ENCODE results near the gene HINT3. TPM values are rescaled to one million over a fixed set of nuclear protein-coding genes. Genes with fewer than 3 reads are reported as not detected.

The HINT3 gene
- total and polyA plus RNA-seq, 2 experiments from 2014 or later: 1.8 to 8.0 TPM

DNA sequence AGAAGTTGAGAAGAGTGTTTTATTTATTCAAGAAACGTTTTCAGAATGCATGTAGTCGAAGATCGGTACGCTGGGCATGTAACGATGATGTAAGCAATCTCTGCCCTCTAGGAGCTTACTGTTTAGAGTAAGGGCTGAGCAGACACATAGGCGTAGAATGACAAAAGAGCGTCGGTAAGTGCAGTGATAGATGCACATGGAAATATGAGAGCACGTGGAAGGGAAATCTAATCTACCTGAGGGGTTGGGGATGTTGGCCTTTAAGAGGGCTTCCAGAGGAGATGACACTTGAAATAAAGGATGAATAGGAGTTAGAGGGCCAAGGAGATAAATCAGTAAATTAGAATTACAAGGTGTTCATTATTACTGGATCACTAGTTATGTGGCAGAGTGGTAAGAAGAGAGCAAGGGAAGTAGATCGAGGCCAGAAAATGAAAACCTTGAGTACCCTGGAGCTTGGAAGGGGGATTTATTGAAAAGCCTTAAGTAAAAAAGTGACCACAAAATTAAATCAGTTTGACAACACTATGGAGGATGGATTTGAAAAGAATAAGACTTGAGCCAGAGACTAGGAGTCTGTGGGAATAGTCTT is 30.6 kb downstream of the HINT3 start:
- Histone ChIP-seq H3F3A (replicated peaks; ENCODE audit: low read depth) (no peaks in the 10 kb centered on the region), H3K4me1 (ENCODE audit: insufficient read depth) (peaks cover 37% of the 10 kb centered on the region), H3K4me3 (peak overlapping the region; percentile 93), H4K20me1 (replicated peaks; ENCODE audit: insufficient read depth) (peaks cover 12% of the 10 kb centered on the region), H3K4me2 (peak overlapping the region; percentile 79), H3K79me2 (replicated peaks; ENCODE audit: insufficient read depth) (peaks cover 58% of the 10 kb centered on the region), H3K27me3 (ENCODE audit: insufficient read depth) (no peaks in the 10 kb centered on the region), H3K9me2 (ENCODE audit: insufficient read depth) (no peaks in the 10 kb centered on the region), H3K36me3 (ENCODE audit: insufficient read depth) (no peaks in the 10 kb centered on the region), H2AFZ (peak overlapping the region; percentile 94), H3K27ac (ENCODE audit: low read depth) (peak overlapping the region; percentile 67)
- no peaks in the 10 kb centered on the region for H3K27me3 Mint-ChIP-seq (ENCODE audit: insufficient read depth, low read depth, poor library complexity)
- ATAC-seq: peak; percentile 10
- H3K36me3 Mint-ChIP-seq (ENCODE audit: low read depth): no peaks in the 10 kb centered on the region
- TF ChIP-seq ZNF331 (CRISPR knock-in tag; IDR thresholded peaks at IDR 0.05; ENCODE audit: low read depth) (no peak), CREB1 (CRISPR knock-in tag; IDR thresholded peaks at IDR 0.05; ENCODE audit: low read depth) (no peak), ZNF114 (CRISPR knock-in tag; IDR thresholded peaks at IDR 0.05) (no peak), EZH2phosphoT487 (IDR thresholded peaks at IDR 0.05; ENCODE audit: unreplicated experiment) (no peak), EZH2 (IDR thresholded peaks at IDR 0.05; ENCODE audit: low read depth, unreplicated experiment) (no peak), JUNB (IDR thresholded peaks at IDR 0.05; ENCODE audit: unreplicated experiment) (no peak), NANOG (IDR thresholded peaks at IDR 0.05; ENCODE audit: borderline replicate concordance) (no peak), STAT1 (IDR thresholded peaks at IDR 0.05; ENCODE audit: unreplicated experiment) (no peak)
- TF ChIP-seq, protein P1, sequence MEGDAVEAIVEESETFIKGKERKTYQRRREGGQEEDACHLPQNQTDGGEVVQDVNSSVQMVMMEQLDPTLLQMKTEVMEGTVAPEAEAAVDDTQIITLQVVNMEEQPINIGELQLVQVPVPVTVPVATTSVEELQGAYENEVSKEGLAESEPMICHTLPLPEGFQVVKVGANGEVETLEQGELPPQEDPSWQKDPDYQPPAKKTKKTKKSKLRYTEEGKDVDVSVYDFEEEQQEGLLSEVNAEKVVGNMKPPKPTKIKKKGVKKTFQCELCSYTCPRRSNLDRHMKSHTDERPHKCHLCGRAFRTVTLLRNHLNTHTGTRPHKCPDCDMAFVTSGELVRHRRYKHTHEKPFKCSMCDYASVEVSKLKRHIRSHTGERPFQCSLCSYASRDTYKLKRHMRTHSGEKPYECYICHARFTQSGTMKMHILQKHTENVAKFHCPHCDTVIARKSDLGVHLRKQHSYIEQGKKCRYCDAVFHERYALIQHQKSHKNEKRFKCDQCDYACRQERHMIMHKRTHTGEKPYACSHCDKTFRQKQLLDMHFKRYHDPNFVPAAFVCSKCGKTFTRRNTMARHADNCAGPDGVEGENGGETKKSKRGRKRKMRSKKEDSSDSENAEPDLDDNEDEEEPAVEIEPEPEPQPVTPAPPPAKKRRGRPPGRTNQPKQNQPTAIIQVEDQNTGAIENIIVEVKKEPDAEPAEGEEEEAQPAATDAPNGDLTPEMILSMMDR (conservative IDR thresholded peaks at IDR 0.05; ENCODE audit: low read depth in 2 of 2): no peak
- no peaks in the 10 kb centered on the region for H3K9me3 Mint-ChIP-seq
- peak; percentile 28 for DNase-seq (ENCODE audit: low spot score)
- no peak overlapping the region for H3K4me3 Mint-ChIP-seq
- no peak overlapping the region for H3K27ac Mint-ChIP-seq
- peaks cover 8% of the 10 kb centered on the region; the same call in 1 of the 3 replicates for H3K4me1 Mint-ChIP-seq

DNA sequence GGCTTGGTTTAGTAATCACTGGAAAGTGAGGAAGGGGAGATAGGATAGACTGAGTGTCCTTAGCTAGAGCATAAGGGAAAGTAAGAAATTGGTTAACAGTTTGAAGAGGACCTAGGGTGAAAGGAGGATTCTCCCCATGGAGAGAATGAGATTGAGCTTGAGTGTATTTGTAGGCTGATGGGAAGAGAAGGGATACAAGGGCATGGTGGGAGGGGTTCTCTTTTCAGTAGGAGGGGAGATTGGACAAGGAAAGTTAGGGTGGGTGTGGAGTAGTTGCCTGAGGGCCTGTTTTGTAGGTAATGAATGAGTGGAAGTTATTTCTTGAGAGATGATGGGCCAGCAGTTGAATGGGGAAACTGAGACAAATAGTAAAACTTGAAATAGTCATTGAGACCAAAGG is 31.7 kb downstream of the HINT3 start:
- H3K9me3 Mint-ChIP-seq: no peaks in the 10 kb centered on the region
- H3K27ac ChIP-seq (ENCODE audit: low read depth): no peak overlapping the region
- peak overlapping the region; percentile 79 for H3K4me2 ChIP-seq
- H2AFZ ChIP-seq: no peak overlapping the region
- no peaks in the 10 kb centered on the region for H3K36me3 Mint-ChIP-seq (ENCODE audit: low read depth)
- H3K4me1 ChIP-seq (ENCODE audit: insufficient read depth): peaks cover 37% of the 10 kb centered on the region
- H3K36me3 ChIP-seq (ENCODE audit: insufficient read depth): no peaks in the 10 kb centered on the region
- H3K4me3 Mint-ChIP-seq: no peak overlapping the region
- no peak for ATAC-seq
- peak overlapping the region; percentile 93 for H3K4me3 ChIP-seq
- peaks cover 16% of the 10 kb centered on the region for H4K20me1 ChIP-seq (replicated peaks; ENCODE audit: insufficient read depth)
- H3K27me3 ChIP-seq (ENCODE audit: insufficient read depth): no peaks in the 10 kb centered on the region
- H3F3A ChIP-seq (replicated peaks; ENCODE audit: low read depth): no peaks in the 10 kb centered on the region
- H3K27ac Mint-ChIP-seq: no peak overlapping the region
- H3K4me1 Mint-ChIP-seq: peaks cover 11% of the 10 kb centered on the region; the same call in 2 of the 3 replicates
- H3K79me2 ChIP-seq (replicated peaks; ENCODE audit: insufficient read depth): peaks cover 70% of the 10 kb centered on the region
- peak; percentile 3 for DNase-seq (ENCODE audit: low spot score)
- no peaks in the 10 kb centered on the region for H3K27me3 Mint-ChIP-seq (ENCODE audit: insufficient read depth, low read depth, poor library complexity)
- H3K9me2 ChIP-seq (ENCODE audit: insufficient read depth): no peaks in the 10 kb centered on the region
- TF ChIP-seq CREB1 (CRISPR knock-in tag; IDR thresholded peaks at IDR 0.05; ENCODE audit: low read depth) (no peak), ZNF331 (CRISPR knock-in tag; IDR thresholded peaks at IDR 0.05; ENCODE audit: low read depth) (no peak), EZH2 (IDR thresholded peaks at IDR 0.05; ENCODE audit: low read depth, unreplicated experiment) (no peak), ZNF114 (CRISPR knock-in tag; IDR thresholded peaks at IDR 0.05) (no peak), NANOG (IDR thresholded peaks at IDR 0.05; ENCODE audit: borderline replicate concordance) (no peak), STAT1 (IDR thresholded peaks at IDR 0.05; ENCODE audit: unreplicated experiment) (no peak)
- TF ChIP-seq, protein P2, sequence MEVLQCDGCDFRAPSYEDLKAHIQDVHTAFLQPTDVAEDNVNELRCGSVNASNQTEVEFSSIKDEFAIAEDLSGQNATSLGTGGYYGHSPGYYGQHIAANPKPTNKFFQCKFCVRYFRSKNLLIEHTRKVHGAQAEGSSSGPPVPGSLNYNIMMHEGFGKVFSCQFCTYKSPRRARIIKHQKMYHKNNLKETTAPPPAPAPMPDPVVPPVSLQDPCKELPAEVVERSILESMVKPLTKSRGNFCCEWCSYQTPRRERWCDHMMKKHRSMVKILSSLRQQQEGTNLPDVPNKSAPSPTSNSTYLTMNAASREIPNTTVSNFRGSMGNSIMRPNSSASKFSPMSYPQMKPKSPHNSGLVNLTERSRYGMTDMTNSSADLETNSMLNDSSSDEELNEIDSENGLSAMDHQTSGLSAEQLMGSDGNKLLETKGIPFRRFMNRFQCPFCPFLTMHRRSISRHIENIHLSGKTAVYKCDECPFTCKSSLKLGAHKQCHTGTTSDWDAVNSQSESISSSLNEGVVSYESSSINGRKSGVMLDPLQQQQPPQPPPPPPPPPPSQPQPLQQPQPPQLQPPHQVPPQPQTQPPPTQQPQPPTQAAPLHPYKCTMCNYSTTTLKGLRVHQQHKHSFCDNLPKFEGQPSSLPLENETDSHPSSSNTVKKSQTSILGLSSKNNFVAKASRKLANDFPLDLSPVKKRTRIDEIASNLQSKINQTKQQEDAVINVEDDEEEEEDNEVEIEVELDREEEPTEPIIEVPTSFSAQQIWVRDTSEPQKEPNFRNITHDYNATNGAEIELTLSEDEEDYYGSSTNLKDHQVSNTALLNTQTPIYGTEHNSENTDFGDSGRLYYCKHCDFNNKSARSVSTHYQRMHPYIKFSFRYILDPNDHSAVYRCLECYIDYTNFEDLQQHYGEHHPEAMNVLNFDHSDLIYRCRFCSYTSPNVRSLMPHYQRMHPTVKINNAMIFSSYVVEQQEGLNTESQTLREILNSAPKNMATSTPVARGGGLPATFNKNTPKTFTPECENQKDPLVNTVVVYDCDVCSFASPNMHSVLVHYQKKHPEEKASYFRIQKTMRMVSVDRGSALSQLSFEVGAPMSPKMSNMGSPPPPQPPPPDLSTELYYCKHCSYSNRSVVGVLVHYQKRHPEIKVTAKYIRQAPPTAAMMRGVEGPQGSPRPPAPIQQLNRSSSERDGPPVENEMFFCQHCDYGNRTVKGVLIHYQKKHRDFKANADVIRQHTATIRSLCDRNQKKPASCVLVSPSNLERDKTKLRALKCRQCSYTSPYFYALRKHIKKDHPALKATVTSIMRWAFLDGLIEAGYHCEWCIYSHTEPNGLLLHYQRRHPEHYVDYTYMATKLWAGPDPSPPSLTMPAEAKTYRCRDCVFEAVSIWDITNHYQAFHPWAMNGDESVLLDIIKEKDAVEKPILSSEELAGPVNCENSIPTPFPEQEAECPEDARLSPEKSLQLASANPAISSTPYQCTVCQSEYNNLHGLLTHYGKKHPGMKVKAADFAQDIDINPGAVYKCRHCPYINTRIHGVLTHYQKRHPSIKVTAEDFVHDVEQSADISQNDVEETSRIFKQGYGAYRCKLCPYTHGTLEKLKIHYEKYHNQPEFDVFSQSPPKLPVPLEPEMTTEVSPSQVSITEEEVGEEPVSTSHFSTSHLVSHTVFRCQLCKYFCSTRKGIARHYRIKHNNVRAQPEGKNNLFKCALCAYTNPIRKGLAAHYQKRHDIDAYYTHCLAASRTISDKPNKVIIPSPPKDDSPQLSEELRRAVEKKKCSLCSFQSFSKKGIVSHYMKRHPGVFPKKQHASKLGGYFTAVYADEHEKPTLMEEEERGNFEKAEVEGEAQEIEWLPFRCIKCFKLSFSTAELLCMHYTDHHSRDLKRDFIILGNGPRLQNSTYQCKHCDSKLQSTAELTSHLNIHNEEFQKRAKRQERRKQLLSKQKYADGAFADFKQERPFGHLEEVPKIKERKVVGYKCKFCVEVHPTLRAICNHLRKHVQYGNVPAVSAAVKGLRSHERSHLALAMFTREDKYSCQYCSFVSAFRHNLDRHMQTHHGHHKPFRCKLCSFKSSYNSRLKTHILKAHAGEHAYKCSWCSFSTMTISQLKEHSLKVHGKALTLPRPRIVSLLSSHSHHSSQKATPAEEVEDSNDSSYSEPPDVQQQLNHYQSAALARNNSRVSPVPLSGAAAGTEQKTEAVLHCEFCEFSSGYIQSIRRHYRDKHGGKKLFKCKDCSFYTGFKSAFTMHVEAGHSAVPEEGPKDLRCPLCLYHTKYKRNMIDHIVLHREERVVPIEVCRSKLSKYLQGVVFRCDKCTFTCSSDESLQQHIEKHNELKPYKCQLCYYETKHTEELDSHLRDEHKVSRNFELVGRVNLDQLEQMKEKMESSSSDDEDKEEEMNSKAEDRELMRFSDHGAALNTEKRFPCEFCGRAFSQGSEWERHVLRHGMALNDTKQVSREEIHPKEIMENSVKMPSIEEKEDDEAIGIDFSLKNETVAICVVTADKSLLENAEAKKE (CRISPR knock-in tag; IDR thresholded peaks at IDR 0.05): no peak

All from GM23338 (cell line).